Muscle layer of colon (tissue), 2 donors: Measurements from ENCODE around the gene TMEM156.
A peak's percentile ranks its signal among the peaks of the same experiment; 100 is the strongest.

Experiments used
- H3K27ac ChIP-seq: one replicate; pipeline ENCODE4 v1.7.0; 2013; ENCODE audit warnings: low read depth, mild to moderate bottlenecking, low read length, moderate library complexity
- H3K27me3 ChIP-seq, 2 donors: one replicate each; pipeline ENCODE4 v1.7.0; 2013; ENCODE audit warnings: low read length in 2 of 2, mild to moderate bottlenecking in 2 of 2; ENCODE audit not compliant: insufficient read depth in 2 of 2, control insufficient read depth in 1 of 2
- H3K36me3 ChIP-seq: one replicate; pipeline ENCODE4 v1.7.0; 2013; ENCODE audit warnings: mild to moderate bottlenecking, low read length; ENCODE audit not compliant: insufficient read depth
- H3K4me1 ChIP-seq: one replicate; pipeline ENCODE4 v1.7.0; 2013; ENCODE audit warnings: mild to moderate bottlenecking, low read length; ENCODE audit not compliant: insufficient read depth
- H3K4me3 ChIP-seq, 2 donors: one replicate each; pipeline ENCODE4 v1.7.0; 2013; ENCODE audit warnings: low read length in 2 of 2, low read depth in 1 of 2, mild to moderate bottlenecking in 1 of 2, moderate library complexity in 1 of 2
- H3K9ac ChIP-seq: one replicate; pipeline ENCODE4 v1.7.0; 2013; ENCODE audit warnings: low read length
- H3K9me3 ChIP-seq: one replicate; pipeline ENCODE4 v1.7.0; 2013; ENCODE audit warnings: mild to moderate bottlenecking, low read length
- donor health status: abdominal sarcoma.
- donor health status: Adenocarcinoma of cecum.

TMEM156 gene

GRCh38 chr4:39054497-39054896 lies 22.3 kb upstream of the TMEM156 start:
- Histone ChIP-seq H3K4me3 (no peak overlapping the region), H3K9me3 (no peaks in the 10 kb centered on the region), H3K27me3 (no peaks in the 10 kb centered on the region), H3K4me1 (no peaks in the 10 kb centered on the region), H3K36me3 (no peaks in the 10 kb centered on the region), H3K9ac (no peak overlapping the region), H3K27ac (no peak overlapping the region)

GRCh38 chr4:39053983-39054382 lies 21.8 kb upstream of the TMEM156 start:
- no peaks in the 10 kb centered on the region for H3K36me3 ChIP-seq
- H3K9me3 ChIP-seq = no peaks in the 10 kb centered on the region
- H3K4me3 ChIP-seq = no peak overlapping the region
- no peak overlapping the region for H3K9ac ChIP-seq
- no peak overlapping the region for H3K27ac ChIP-seq
- no peaks in the 10 kb centered on the region for H3K4me1 ChIP-seq
- no peaks in the 10 kb centered on the region for H3K27me3 ChIP-seq

GRCh38 chr4:39051492-39051891 lies 19.3 kb upstream of the TMEM156 start:
- no peaks in the 10 kb centered on the region for H3K36me3 ChIP-seq
- no peaks in the 10 kb centered on the region for H3K27me3 ChIP-seq
- H3K4me1 ChIP-seq = peaks cover 7% of the 10 kb centered on the region
- H3K4me3 ChIP-seq = no peak overlapping the region
- H3K9ac ChIP-seq = no peak overlapping the region
- H3K27ac ChIP-seq = no peak overlapping the region
- H3K9me3 ChIP-seq = no peaks in the 10 kb centered on the region

- Histone ChIP-seq H3K36me3 (no peaks in the 10 kb centered on the region), H3K27ac (no peak overlapping the region), H3K4me1 (peaks cover 15% of the 10 kb centered on the region), H3K9ac (no peak overlapping the region), H3K9me3 (no peaks in the 10 kb centered on the region), H3K4me3 (no peak overlapping the region), H3K27me3 (no peaks in the 10 kb centered on the region)
Observed at GRCh38 chr4:39050590-39050989, 18.4 kb upstream of the TMEM156 start.

- H3K4me1 ChIP-seq = peaks cover 23% of the 10 kb centered on the region
- H3K27ac ChIP-seq = peak overlapping the region; percentile 20
- no peaks in the 10 kb centered on the region for H3K36me3 ChIP-seq
- H3K9ac ChIP-seq = no peak overlapping the region
- no peak overlapping the region for H3K4me3 ChIP-seq
- no peaks in the 10 kb centered on the region for H3K9me3 ChIP-seq
- no peaks in the 10 kb centered on the region for H3K27me3 ChIP-seq
Observed at GRCh38 chr4:39048311-39048710, 16.1 kb upstream of the TMEM156 start.

- Histone ChIP-seq H3K4me1 (peaks cover 27% of the 10 kb centered on the region), H3K27ac (no peak overlapping the region), H3K9ac (no peak overlapping the region), H3K4me3 (no peak overlapping the region), H3K27me3 (no peaks in the 10 kb centered on the region), H3K36me3 (no peaks in the 10 kb centered on the region), H3K9me3 (no peaks in the 10 kb centered on the region)
Observed at GRCh38 chr4:39047681-39048080, 15.5 kb upstream of the TMEM156 start.

GRCh38 chr4:39046249-39046648 lies 14.0 kb upstream of the TMEM156 start:
- Histone ChIP-seq H3K4me3 (peak overlapping the region; percentile 10 to 83), H3K27ac (peak overlapping the region; percentile 91), H3K9ac (peak overlapping the region; percentile 10)

GRCh38 chr4:39045827-39046221 lies 13.6 kb upstream of the TMEM156 start:
- Histone ChIP-seq H3K4me3 (peak overlapping the region; percentile 10 to 83), H3K4me1 (peaks cover 27% of the 10 kb centered on the region), H3K27me3 (no peaks in the 10 kb centered on the region), H3K36me3 (no peaks in the 10 kb centered on the region), H3K9me3 (no peaks in the 10 kb centered on the region), H3K9ac (peak overlapping the region; percentile 10), H3K27ac (peak overlapping the region; percentile 91)

More at GRCh38 chr4:39046249-39046648, 14.0 kb upstream of the TMEM156 start:
- no peaks in the 10 kb centered on the region for H3K27me3 ChIP-seq
- peaks cover 27% of the 10 kb centered on the region for H3K4me1 ChIP-seq
- H3K9me3 ChIP-seq = no peaks in the 10 kb centered on the region
- H3K36me3 ChIP-seq = no peaks in the 10 kb centered on the region

GRCh38 chr4:39044956-39045826 lies 13.0 kb upstream of the TMEM156 start:
- peak overlapping the region; percentile 66 for H3K9ac ChIP-seq
- H3K27ac ChIP-seq = peak overlapping the region; percentile 91
- peaks cover 27% of the 10 kb centered on the region for H3K4me1 ChIP-seq
- no peaks in the 10 kb centered on the region for H3K36me3 ChIP-seq
- peak overlapping the region; percentile 58 to 83 for H3K4me3 ChIP-seq
- no peaks in the 10 kb centered on the region for H3K9me3 ChIP-seq
- no peaks in the 10 kb centered on the region for H3K27me3 ChIP-seq

- Histone ChIP-seq H3K4me1 (peaks cover 27% of the 10 kb centered on the region), H3K27me3 (no peaks in the 10 kb centered on the region), H3K27ac (peak overlapping the region; percentile 91), H3K9ac (no peak overlapping the region), H3K4me3 (peak overlapping the region; percentile 38 to 58), H3K9me3 (no peaks in the 10 kb centered on the region), H3K36me3 (no peaks in the 10 kb centered on the region)
Observed at GRCh38 chr4:39044364-39044955, 12.3 kb upstream of the TMEM156 start.

- H3K9ac ChIP-seq = no peak overlapping the region
- no peaks in the 10 kb centered on the region for H3K36me3 ChIP-seq
- no peaks in the 10 kb centered on the region for H3K9me3 ChIP-seq
- H3K4me1 ChIP-seq = peaks cover 27% of the 10 kb centered on the region
- no peaks in the 10 kb centered on the region for H3K27me3 ChIP-seq
- peak overlapping the region; percentile 91 for H3K27ac ChIP-seq
- peak overlapping the region; percentile 16 to 38 for H3K4me3 ChIP-seq
Observed at GRCh38 chr4:39043861-39044363, 11.7 kb upstream of the TMEM156 start.
